K562 (cell line): ENCODE measurements around the gene ZNF549. TPM values are rescaled to one million over a fixed set of nuclear protein-coding genes. Genes with fewer than 3 reads are reported as not detected.
A peak's percentile ranks its signal among the peaks of the same experiment; 100 is the strongest.

Experiments used
- ATF7 ChIP-seq: fragments of 450-650 bp; IDR thresholded peaks from 2 replicates; pipeline ENCODE4 v1.7.1; 2014; ENCODE audit warnings: mild to moderate bottlenecking, moderate library complexity
- BHLHE40 ChIP-seq: IDR thresholded peaks from 2 replicates; pipeline ENCODE4 v1.6.1; 2011; ENCODE audit warnings: low read length, improper control_type of control experiment
- BRD4 ChIP-seq: fragments of 200-600 bp; sonication (generic); IDR thresholded peaks from 2 replicates; pipeline ENCODE4 v1.6.1; 2017; ENCODE audit warnings: inconsistent platforms
- CCNT2 ChIP-seq: IDR thresholded peaks from 2 replicates; pipeline ENCODE4 v1.6.1; 2011; ENCODE audit warnings: borderline replicate concordance, low read depth, mild to moderate bottlenecking, moderate library complexity, mixed read lengths, low read length; ENCODE audit not compliant: insufficient read length; ENCODE audit errors: extremely low read depth
- CHAMP1 ChIP-seq: fragments of 450-650 bp; IDR thresholded peaks from 2 replicates; pipeline ENCODE4 v1.6.1; 2016; ENCODE audit warnings: mild to moderate bottlenecking
- ELK1 ChIP-seq: sonication (generic); formaldehyde crosslinking; IDR thresholded peaks from 2 replicates; pipeline ENCODE4 v1.8.1; 2022; ENCODE audit warnings: missing genetic modification reagents
- ETS2 ChIP-seq: IDR thresholded peaks from 2 replicates; pipeline ENCODE4 v1.6.1; 2016; ENCODE audit warnings: borderline replicate concordance, missing genetic modification characterization, mild to moderate bottlenecking, moderate library complexity, missing compliant biosample characterization; ENCODE audit not compliant: poor library complexity, severe bottlenecking
- ETV1 ChIP-seq: fragments of 450-650 bp; conservative IDR thresholded peaks from 2 replicates; pipeline ENCODE4 v1.6.1; 2016; ENCODE audit warnings: missing genetic modification characterization, control low read depth, low read depth, missing compliant biosample characterization
- GABPB2 ChIP-seq: fragments of 250-450 bp; sonication (Bioruptor Pico); conservative IDR thresholded peaks from 2 replicates; pipeline ENCODE4 v1.5.1; 2021; ENCODE audit warnings: mild to moderate bottlenecking
- GTF2F1 ChIP-seq: IDR thresholded peaks from 2 replicates; pipeline ENCODE4 v1.6.1; 2011; ENCODE audit warnings: low read depth, low read length, improper control_type of control experiment
- IRF2 ChIP-seq: sonication (generic); formaldehyde crosslinking; IDR thresholded peaks from 2 replicates; pipeline ENCODE4 v1.8.1; 2022; ENCODE audit warnings: mild to moderate bottlenecking, missing genetic modification reagents
- MAX ChIP-seq: sonication (generic); formaldehyde crosslinking; IDR thresholded peaks from 2 replicates; pipeline ENCODE4 v1.9.0; 2022; ENCODE audit warnings: mild to moderate bottlenecking, missing genetic modification reagents
- MCM3 ChIP-seq: fragments of 450-650 bp; IDR thresholded peaks from 2 replicates; pipeline ENCODE4 v1.6.1; 2016
- MTA1 ChIP-seq: fragments of 450-650 bp; IDR thresholded peaks from 2 replicates; pipeline ENCODE4 v1.6.1; 2017; ENCODE audit warnings: borderline replicate concordance
- NCOR1 ChIP-seq: fragments of 450-650 bp; IDR thresholded peaks from 2 replicates; pipeline ENCODE4 v1.6.1; 2016; ENCODE audit warnings: mild to moderate bottlenecking, moderate library complexity
- NFATC3 ChIP-seq: fragments of 450-650 bp; IDR thresholded peaks from 2 replicates; pipeline ENCODE4 v1.6.1; 2017; ENCODE audit warnings: mild to moderate bottlenecking
- NFRKB ChIP-seq: fragments of 450-650 bp; IDR thresholded peaks from 2 replicates; pipeline ENCODE4 v1.6.1; 2016; ENCODE audit warnings: low read depth
- NFYB ChIP-seq: IDR thresholded peaks from 2 replicates; pipeline ENCODE4 v1.6.1; 2011; ENCODE audit warnings: mild to moderate bottlenecking, moderate library complexity; ENCODE audit not compliant: insufficient read length; ENCODE audit errors: extremely low read depth
- PURB ChIP-seq: sonication (generic); formaldehyde crosslinking; IDR thresholded peaks from 2 replicates; pipeline ENCODE4 v1.9.0; 2021; ENCODE audit warnings: low read depth, mild to moderate bottlenecking, missing genetic modification reagents
- RBFOX2 ChIP-seq: fragments of 200-400 bp; formaldehyde crosslinking; IDR thresholded peaks from 2 replicates; pipeline ENCODE4 v1.6.1; 2017; ENCODE audit warnings: low read depth, mild to moderate bottlenecking, low read length, moderate library complexity
- RBM39 ChIP-seq: fragments of 200-400 bp; formaldehyde crosslinking; optimal IDR thresholded peaks from 2 replicates; pipeline ENCODE3; 2018; ENCODE audit warnings: low read depth, low read length
- XRCC3 ChIP-seq: fragments of 450-650 bp; IDR thresholded peaks from 2 replicates; pipeline ENCODE4 v1.6.1; 2017; ENCODE audit warnings: mild to moderate bottlenecking, moderate library complexity
- ZBTB43 ChIP-seq: sonication (generic); formaldehyde crosslinking; IDR thresholded peaks from 2 replicates; pipeline ENCODE4 v1.8.0; 2023; ENCODE audit warnings: mild to moderate bottlenecking, missing genetic modification reagents
- ZFPM2 ChIP-seq: fragments of 250-450 bp; sonication (Bioruptor Pico); IDR thresholded peaks from 2 replicates; pipeline ENCODE4 v1.5.1; 2022; ENCODE audit warnings: mild to moderate bottlenecking
- polyA plus RNA-seq, 8 experiments: library from polyadenylated mRNA; depleted of rRNA in 4 of 8; stranded (reverse) in 5 of 8; unstranded in 3 of 8; fragments of >200 nt; fragmentation: Nextera tagmentation in 2 of 8; fragmentation: Illumina TruSeq in 1 of 8; extraction: Ambion mirVana in 2 of 8; extraction: Trizol in 1 of 8; gene quantifications; 2 replicates each; pipeline versions ENCODE4 v1.2.1 to v1.2.3, GENCODE V29; 2011 to 2014; ENCODE audit warnings: inconsistent platforms in 1 of 8, missing spikeins in 1 of 8
- total RNA-seq, 7 experiments: library from RNA; depleted of rRNA in 6 of 7; stranded (reverse); fragments of >200 nt in 6 of 7; fragmentation: Illumina TruSeq in 2 of 7; extraction: Trizol in 2 of 7; gene quantifications; 2 replicates each; pipeline versions ENCODE4 v1.2.1 to v1.2.3, GENCODE V29; 2011 to 2021; ENCODE audit warnings: low replicate concordance in 1 of 7
- TF ChIP-seq, protein P1 (sequence below): fragments of 450-650 bp; formaldehyde crosslinking; IDR thresholded peaks from 2 replicates; pipeline ENCODE4 v1.4.0; 2020; ENCODE audit warnings: mild to moderate bottlenecking, moderate library complexity

The ZNF549 gene
- total and polyA plus RNA-seq, 9 of the 15 experiments (the other 6 are each of a cell fraction or from before 2014, with no cell fraction given) = 0.03 to 0.68 (median 0.25) TPM

DNA sequence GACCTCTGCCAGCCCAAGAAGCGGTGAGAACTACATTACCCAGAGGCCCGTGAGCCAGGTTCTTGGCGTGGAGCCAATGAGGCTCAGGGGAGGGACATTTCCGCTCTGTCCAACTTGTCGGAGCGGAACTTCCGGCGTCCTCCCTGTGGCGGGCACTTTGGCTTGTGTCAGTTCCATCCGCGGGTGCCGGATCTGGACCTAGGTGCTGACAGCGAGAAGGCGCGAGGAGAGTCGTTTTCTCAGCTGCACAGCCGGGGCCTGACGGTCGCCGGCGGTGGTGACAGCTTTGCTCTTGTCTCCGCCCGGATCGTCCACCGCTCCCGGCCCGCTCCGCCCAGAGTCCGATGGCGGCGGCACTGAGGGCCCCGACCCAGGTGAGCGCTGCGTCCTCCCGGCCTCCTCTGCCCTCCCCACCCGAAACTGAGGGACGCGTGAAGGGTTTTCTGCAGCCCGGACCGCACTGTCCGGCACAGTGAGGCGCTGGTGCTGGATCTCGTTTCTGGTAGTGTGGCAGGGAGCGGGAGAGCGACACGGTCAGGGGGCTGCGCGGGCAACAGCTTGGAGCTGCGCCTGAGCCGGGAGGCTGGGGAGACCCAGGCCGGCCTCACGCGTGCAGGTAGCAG is 72.7 kb downstream of the ZNF549 start, which contains the start of gene ZNF530 (continued):
- TF ChIP-seq CHAMP1 (no peak), MCM3 (no peak), GABPB2 (CRISPR knock-in tag) (no peak), PURB (CRISPR knock-in tag) (no peak), ZFPM2 (CRISPR knock-in tag) (no peak), ZBTB43 (CRISPR knock-in tag) (no peak), NFRKB (no peak), RBM39 (no peak), ETS2 (tag) (no peak), RBFOX2 (peak; percentile 71), XRCC3 (no peak), ELK1 (CRISPR knock-in tag) (no peak), ATF7 (peak; percentile 58; the same call in 1 of the 2 replicates), CCNT2 (no peak), NCOR1 (no peak), GTF2F1 (no peak), NFYB (no peak), MAX (CRISPR knock-in tag) (no peak), NFATC3 (no peak), BHLHE40 (no peak), IRF2 (CRISPR knock-in tag) (no peak), BRD4 (no peak), MTA1 (no peak), ETV1 (tag) (peak; percentile 80)
- TF ChIP-seq, protein P1, sequence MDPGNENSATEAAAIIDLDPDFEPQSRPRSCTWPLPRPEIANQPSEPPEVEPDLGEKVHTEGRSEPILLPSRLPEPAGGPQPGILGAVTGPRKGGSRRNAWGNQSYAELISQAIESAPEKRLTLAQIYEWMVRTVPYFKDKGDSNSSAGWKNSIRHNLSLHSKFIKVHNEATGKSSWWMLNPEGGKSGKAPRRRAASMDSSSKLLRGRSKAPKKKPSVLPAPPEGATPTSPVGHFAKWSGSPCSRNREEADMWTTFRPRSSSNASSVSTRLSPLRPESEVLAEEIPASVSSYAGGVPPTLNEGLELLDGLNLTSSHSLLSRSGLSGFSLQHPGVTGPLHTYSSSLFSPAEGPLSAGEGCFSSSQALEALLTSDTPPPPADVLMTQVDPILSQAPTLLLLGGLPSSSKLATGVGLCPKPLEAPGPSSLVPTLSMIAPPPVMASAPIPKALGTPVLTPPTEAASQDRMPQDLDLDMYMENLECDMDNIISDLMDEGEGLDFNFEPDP (CRISPR knock-in tag) = no peak
